PFSK-1 (cell line): ENCODE measurements around the gene KCNJ9.

ENCODE experiments used
- FOXP2 ChIP-seq: optimal IDR thresholded peaks from 2 replicates; pipeline ENCODE3; 2011; ENCODE audit warnings: borderline replicate concordance, control low read depth, inconsistent platforms; ENCODE audit not compliant: insufficient read depth; ENCODE audit errors: extremely low read length, extremely low read depth
- POLR2AphosphoS5 ChIP-seq: IDR thresholded peaks from 2 replicates; pipeline ENCODE4 v1.6.1; 2012; ENCODE audit warnings: low read depth, mild to moderate bottlenecking, control low read depth, low read length, moderate library complexity
- REST ChIP-seq, 2 experiments: IDR thresholded peaks; 2 replicates each; pipeline versions ENCODE4 v1.6.1 to v1.8.0; 2011 to 2012; ENCODE audit warnings: low read depth in 2 of 2, low read length in 2 of 2, control low read depth in 1 of 2, inconsistent platforms in 1 of 2, mild to moderate bottlenecking in 1 of 2, moderate library complexity in 1 of 2; ENCODE audit not compliant: insufficient read depth in 1 of 2
- SIN3A ChIP-seq: IDR thresholded peaks from 2 replicates; pipeline ENCODE4 v1.6.1; 2012; ENCODE audit warnings: mild to moderate bottlenecking, low read length, moderate library complexity, borderline replicate concordance; ENCODE audit not compliant: insufficient read depth
- TAF1 ChIP-seq: IDR thresholded peaks from 2 replicates; pipeline ENCODE4 v1.6.1; 2012; ENCODE audit warnings: low read length, control low read depth, borderline replicate concordance; ENCODE audit not compliant: insufficient read depth

Gene KCNJ9

DNA sequence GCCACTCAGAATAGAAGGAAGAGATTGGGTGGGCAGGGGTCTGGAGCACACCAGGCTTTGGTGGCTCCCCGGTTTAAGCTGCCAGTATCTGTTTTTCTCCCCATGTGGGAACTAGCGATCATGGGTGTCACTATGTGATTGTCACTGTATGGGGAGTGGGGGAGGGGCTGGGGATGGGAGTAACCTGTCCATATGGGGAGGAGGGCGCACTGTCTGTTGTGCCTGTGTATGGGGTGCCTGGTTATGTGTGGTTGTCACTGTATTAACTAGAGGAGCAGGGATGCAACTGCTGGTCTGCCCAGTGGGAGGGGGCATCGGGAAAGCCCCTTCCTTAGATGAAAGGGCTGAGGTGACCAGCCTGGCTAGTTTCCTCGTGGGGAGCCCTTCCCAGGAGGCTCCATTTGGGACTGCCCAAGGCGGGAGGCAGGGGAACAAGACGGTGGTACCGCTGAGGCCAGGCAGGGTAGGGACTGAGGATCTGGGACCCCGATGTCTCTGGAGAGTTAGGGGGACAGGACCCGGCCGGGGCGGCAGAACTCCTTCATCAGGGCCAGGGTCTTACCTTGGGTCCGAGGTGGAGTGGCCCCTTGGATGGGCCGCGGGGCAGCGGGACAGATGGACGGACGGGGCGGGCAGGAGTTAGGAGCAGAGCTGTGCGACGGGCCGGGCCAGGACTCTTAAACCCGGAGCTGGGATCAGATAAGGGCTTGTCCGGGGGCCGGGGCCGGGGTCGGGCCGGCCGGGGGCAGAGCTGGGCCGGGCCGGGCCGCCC, 11.7 kb upstream of the KCNJ9 start, which contains the start of gene KCNJ10:
Gene KCNJ10 (minus strand): TSS at position 701 of the 772 bp plus-strand sequence. CDS start 27,628 bp downstream, outside the sequence.
- TF ChIP-seq FOXP2 (no peak), TAF1 (no peak)

DNA sequence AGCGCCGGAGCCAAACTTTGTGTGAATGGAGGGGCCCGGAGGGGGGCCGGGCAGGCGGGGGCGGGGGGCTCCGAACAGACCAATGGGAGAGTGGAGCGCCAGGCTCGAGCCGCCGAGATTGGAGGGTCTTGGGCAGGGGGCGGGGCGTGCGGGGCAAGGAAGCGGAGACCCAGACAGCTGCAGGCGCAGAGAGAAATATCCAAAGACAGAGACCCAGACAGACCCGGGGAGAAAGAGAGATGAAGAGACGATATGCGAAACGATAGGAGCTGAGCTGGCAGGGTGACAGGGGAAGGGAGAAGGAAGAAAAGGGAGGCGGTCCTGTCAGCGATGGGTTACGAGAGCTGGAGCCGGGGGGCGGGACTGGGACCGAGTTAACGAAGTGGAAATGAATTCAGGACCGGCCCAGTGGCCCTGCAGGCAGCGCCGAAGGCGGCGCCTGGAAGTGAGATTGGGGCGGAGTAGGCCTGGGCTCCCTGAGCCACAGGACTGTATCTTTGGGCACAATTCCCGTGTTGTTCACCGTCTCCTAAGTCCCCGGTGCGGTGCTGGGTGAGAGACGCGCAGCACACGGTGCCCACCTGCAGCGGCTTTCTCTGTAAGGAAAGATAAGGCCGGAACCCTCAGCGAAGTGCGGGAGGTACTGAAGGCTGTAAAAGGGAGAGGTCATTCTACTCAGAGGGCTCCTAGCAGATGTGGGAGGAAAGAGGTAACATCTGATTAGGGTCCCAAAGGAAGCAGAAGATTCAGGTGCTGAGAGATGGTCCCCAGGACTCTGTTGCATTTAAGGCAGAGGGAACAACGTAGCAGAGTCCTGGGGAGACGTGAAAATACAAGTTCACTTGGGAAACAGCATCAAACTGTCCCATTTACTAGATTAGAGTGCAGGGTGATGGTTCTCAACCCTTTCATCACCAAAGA, 10.8 kb upstream of the KCNJ9 start:
- TF ChIP-seq SIN3A, result no peak
- TF ChIP-seq POLR2AphosphoS5, result no peak
- no peak for TF ChIP-seq FOXP2
- TF ChIP-seq REST (IDR thresholded peaks at IDR 0.05; ENCODE audit: insufficient read depth in 1 of 2, low read depth in 2 of 2, low read length in 2 of 2), result no peak
- no peak for TF ChIP-seq TAF1

GRCh38 chr1:160071289-160071688, 10.0 kb upstream of the KCNJ9 start:
- TF ChIP-seq TAF1 (no peak), FOXP2 (no peak), POLR2AphosphoS5 (no peak), SIN3A (no peak), REST (IDR thresholded peaks at IDR 0.05; ENCODE audit: insufficient read depth in 1 of 2, low read depth in 2 of 2, low read length in 2 of 2) (no peak)

GRCh38 chr1:160074865-160075264, 6.5 kb upstream of the KCNJ9 start:
- TF ChIP-seq TAF1, result no peak
- TF ChIP-seq POLR2AphosphoS5, result no peak
- no peak for TF ChIP-seq SIN3A
- TF ChIP-seq REST (IDR thresholded peaks at IDR 0.05; ENCODE audit: insufficient read depth in 1 of 2, low read depth in 2 of 2, low read length in 2 of 2), result no peak

DNA sequence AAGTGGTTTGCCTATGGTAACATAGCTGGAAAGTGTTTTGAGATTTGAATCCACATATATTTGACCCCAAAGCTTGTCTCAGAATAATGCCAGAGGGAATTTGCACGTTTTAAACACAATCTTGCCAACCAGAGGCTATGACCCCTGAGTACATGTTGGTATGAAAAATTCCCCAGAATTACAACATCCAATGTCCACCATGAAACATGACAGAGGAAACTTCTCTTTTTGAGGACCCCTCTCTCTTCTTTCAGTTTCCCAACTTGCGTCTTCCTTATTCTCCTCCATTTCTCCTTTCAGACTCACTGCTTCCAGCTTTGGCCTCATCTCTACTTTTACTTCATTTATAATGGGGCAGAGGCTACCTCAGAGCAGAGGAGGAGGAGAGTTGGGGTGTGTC, 5.5 kb upstream of the KCNJ9 start:
- no peak for TF ChIP-seq SIN3A
- TF ChIP-seq TAF1, result no peak
- TF ChIP-seq FOXP2, result no peak
- TF ChIP-seq POLR2AphosphoS5, result no peak
- TF ChIP-seq REST (IDR thresholded peaks at IDR 0.05; ENCODE audit: insufficient read depth in 1 of 2, low read depth in 2 of 2, low read length in 2 of 2), result no peak
